Uterus (tissue), 4 donors: ENCODE measurements around the gene COL18A1. TPM values are rescaled to one million over a fixed set of nuclear protein-coding genes. Genes with fewer than 3 reads are reported as not detected.

ENCODE experiments used
- DNase-seq, 2 donors: peaks; one replicate each; pipeline ENCODE4 v3.0.0-alpha.2; 2019 to 2020
- H3K27ac ChIP-seq, 2 donors: fragments of 200-600 bp; sonication (generic); 1 replicate in 1 of 2; 2 replicates in 1 of 2; pipeline ENCODE4 v1.5.1; 2016 to 2018
- H3K27me3 ChIP-seq, 2 donors: fragments of 200-600 bp; sonication (generic); one replicate each; pipeline ENCODE4 v1.5.1; 2018 to 2019; ENCODE audit warnings: control low read depth in 1 of 2
- H3K36me3 ChIP-seq, 2 donors: fragments of 200-600 bp; sonication (generic); one replicate each; pipeline ENCODE4 v1.5.1; 2019; ENCODE audit warnings: control low read depth in 1 of 2
- H3K4me1 ChIP-seq, 2 donors: fragments of 200-600 bp; sonication (generic); one replicate each; pipeline ENCODE4 v1.5.1; 2018 to 2019; ENCODE audit warnings: control low read depth in 1 of 2
- H3K4me3 ChIP-seq, 2 donors: fragments of 200-600 bp; sonication (generic); 1 replicate in 1 of 2; 2 replicates in 1 of 2; pipeline ENCODE4 v1.5.1; 2018 to 2019; ENCODE audit warnings: mild to moderate bottlenecking in 1 of 2
- H3K9me3 ChIP-seq, 2 donors: fragments of 200-600 bp; sonication (generic); one replicate each; pipeline ENCODE4 v1.5.1; 2019; ENCODE audit warnings: control low read depth in 1 of 2
- POLR2A ChIP-seq, 2 donors: fragments of 450-650 bp; IDR thresholded peaks; one replicate each; pipeline ENCODE4 v1.6.1; 2016; ENCODE audit warnings: antibody characterized with exemption in 2 of 2, mild to moderate bottlenecking in 1 of 2, moderate library complexity in 1 of 2
- intact Hi-C: fragments of 100-400 bp; cut with DNase I; formaldehyde crosslinking; loops from one replicate; pipeline ENCODE4 v1.15.1; 2023; ENCODE audit warnings: low total_unique reads
- total RNA-seq, 4 donors: library from RNA; depleted of rRNA in 3 of 4; stranded (reverse); fragments of >200 nt in 3 of 4; gene quantifications; one replicate each; pipeline versions ENCODE4 v1.1.0 to v1.2.4, GENCODE V29; 2014 to 2023
- TF ChIP-seq, protein P1 (sequence below), 4 experiments: fragments of 200-600 bp in 2 of 4; fragments of 450-650 bp in 2 of 4; sonication (generic) in 2 of 4; IDR thresholded peaks; one replicate each; pipeline ENCODE4 v1.5.1; 2016 to 2019; ENCODE audit warnings: antibody characterized with exemption in 4 of 4, mild to moderate bottlenecking in 2 of 4, moderate library complexity in 1 of 4
- donor health status: DM: yes; HTN: yes; CAD: no.

Gene COL18A1
- total RNA-seq, 4 donors from 2014 or later = 73.0 to 223 (median 152) TPM

DNA sequence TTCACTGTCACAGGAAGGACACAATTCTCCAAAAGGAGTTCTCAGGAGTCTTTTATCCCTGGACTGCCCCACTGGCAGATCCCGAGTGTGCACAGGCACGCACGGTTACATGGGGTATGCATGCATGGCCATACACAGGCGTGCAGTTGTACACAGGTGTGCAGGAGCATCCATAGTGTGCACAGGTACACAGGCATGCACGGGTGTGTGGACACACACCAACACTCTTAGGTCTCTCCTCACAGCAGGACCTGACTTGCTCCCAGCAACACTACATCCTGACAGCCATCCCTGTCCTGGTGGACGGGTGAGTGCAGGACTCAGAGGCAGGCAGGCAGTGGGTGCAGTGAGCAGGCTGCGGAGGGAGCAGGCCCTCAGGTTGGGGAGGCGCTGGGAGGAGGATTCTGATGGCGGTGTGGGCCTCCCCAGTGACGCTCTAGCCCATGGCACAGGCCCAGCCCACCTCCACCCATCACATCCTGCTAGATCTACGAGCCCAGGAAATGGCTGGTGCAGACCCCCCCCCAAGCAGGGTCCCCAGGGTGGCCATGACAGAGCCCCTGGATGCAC lies 108.9 kb downstream of the COL18A1 start:
- intact Hi-C loops = no loop called here
- no peak overlapping the region for H3K27ac ChIP-seq
- no peak for TF ChIP-seq POLR2A (IDR thresholded peaks at IDR 0.05)
- TF ChIP-seq, protein P1, sequence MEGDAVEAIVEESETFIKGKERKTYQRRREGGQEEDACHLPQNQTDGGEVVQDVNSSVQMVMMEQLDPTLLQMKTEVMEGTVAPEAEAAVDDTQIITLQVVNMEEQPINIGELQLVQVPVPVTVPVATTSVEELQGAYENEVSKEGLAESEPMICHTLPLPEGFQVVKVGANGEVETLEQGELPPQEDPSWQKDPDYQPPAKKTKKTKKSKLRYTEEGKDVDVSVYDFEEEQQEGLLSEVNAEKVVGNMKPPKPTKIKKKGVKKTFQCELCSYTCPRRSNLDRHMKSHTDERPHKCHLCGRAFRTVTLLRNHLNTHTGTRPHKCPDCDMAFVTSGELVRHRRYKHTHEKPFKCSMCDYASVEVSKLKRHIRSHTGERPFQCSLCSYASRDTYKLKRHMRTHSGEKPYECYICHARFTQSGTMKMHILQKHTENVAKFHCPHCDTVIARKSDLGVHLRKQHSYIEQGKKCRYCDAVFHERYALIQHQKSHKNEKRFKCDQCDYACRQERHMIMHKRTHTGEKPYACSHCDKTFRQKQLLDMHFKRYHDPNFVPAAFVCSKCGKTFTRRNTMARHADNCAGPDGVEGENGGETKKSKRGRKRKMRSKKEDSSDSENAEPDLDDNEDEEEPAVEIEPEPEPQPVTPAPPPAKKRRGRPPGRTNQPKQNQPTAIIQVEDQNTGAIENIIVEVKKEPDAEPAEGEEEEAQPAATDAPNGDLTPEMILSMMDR (IDR thresholded peaks at IDR 0.05) = no peak
- DNase-seq = no peak
- H3K4me1 ChIP-seq = no peaks in the 10 kb centered on the region
- no peaks in the 10 kb centered on the region for H3K27me3 ChIP-seq
- no peaks in the 10 kb centered on the region for H3K9me3 ChIP-seq
- H3K4me3 ChIP-seq = no peak overlapping the region
- no peaks in the 10 kb centered on the region for H3K36me3 ChIP-seq

DNA sequence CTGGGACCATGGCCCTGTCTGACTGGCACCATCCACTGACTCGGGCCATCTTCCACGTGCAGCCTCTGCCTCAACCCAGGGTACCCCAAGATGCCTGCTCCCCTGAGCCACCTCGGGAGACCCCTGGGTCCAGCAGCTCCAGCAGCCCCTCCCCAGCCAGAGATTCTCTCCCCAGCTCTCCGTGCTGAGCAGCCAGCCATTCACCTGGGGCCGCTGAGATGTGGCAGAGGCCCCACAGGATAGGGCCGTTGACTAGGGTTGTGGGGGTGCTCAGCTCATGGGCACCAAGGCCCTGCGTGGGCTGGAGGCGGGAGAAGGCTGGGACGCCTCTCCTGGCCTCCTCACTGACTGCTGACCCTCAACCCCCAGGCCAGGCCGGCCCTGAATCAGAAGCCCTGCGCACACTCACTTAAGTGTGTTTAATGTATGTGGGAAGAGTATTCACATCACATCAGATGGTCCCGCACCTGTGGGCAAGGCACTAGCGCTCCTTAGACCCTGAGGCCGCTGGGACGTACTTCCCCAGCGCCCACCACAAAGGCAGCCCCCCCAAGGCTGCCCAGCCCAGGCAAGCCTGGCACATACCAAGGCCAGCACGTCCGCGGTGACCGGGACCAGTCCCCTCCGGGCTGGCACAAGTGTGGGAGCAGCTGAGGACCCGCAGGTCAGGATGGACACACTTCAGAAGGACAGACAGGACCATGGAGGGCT lies 109.5 kb downstream of the COL18A1 start:
- no peak overlapping the region for H3K4me3 ChIP-seq
- no peaks in the 10 kb centered on the region for H3K4me1 ChIP-seq
- no peak for DNase-seq
- intact Hi-C loops = no loop called here
- H3K36me3 ChIP-seq = no peaks in the 10 kb centered on the region
- TF ChIP-seq POLR2A (IDR thresholded peaks at IDR 0.05) = no peak
- TF ChIP-seq, protein P1 (IDR thresholded peaks at IDR 0.05) = no peak
- no peaks in the 10 kb centered on the region for H3K27me3 ChIP-seq
- H3K27ac ChIP-seq = no peak overlapping the region
- peaks cover 0 to 2% of the 10 kb centered on the region in 2 donors for H3K9me3 ChIP-seq

DNA sequence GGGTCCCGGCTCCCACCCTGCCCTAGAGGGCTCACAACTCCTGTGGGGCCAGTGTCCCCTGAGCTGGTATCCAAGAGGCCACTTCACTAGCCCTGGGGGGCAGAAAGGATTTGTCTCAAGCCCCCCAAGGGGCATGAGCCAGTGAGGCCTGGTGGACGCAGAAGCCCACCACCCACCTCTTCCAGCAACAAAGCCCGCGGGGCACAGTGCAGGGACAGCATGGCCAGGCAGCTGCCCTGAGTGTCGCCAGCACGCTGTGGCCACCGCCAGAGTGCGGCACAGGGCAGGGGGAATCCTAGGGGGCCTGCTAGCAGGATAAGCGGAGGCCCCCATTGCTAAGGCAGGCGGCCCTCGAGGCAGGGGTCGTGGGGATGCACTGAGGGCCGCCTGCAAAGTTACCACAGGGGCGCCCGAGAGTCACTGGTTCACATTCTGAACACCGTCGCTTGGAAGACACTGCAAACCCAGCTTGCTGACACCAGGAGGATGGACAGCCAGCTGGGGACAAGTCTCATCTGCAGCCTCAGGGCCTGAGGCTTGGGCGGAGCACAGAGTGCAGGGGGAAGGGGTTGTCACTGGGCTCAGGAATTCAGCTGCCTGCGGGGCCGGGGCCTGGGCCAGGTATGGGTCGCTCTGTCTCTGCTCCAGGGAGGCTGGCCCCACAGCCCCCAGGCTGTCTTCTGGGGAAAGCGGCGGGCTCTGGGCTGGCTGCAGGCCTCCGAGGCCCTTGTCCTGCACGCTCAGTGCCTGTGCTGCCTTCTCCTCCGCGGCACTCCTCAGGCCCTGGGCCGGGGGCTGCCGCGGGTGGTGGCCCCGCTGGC lies 110.5 kb downstream of the COL18A1 start:
- no peak overlapping the region for H3K27ac ChIP-seq
- intact Hi-C loops = no loop called here
- no peaks in the 10 kb centered on the region for H3K36me3 ChIP-seq
- no peak for TF ChIP-seq POLR2A (IDR thresholded peaks at IDR 0.05)
- TF ChIP-seq, protein P1 (IDR thresholded peaks at IDR 0.05) = no peak
- no peak for DNase-seq
- H3K4me1 ChIP-seq = no peaks in the 10 kb centered on the region
- H3K4me3 ChIP-seq = no peak overlapping the region
- H3K27me3 ChIP-seq = no peaks in the 10 kb centered on the region
- peaks cover 0 to 12% of the 10 kb centered on the region in 2 donors for H3K9me3 ChIP-seq

DNA sequence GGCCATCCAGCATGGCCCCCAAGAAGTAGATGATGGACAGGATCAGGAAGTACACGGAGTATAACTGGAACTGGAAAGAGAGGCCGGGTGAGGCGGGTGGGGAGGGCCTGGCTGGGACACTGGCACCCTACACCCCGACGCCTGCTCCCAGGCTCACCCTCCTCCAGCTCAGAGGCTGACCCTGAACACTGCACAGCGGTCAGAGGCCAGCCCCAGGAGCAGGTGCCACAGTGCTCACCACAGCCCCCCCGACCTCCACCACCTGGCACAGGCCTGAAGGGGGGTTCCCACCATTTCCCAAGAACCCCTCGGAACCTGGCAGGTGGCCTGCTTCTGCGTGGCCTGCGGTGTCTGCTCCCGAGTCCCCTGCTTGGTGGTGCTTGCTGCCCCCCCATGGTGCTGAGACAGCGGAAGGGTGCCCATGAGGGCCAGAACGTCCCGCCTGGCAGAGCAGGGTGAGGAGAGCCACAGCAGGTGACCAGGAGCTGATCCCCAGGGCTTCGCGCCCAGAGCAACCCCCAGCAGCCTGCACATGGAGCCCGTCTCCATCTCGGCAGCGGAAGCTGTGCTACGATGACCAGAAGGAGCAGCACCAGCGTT lies 111.2 kb downstream of the COL18A1 start:
- H3K4me1 ChIP-seq = no peaks in the 10 kb centered on the region
- no peak for TF ChIP-seq POLR2A (IDR thresholded peaks at IDR 0.05)
- TF ChIP-seq, protein P1 (IDR thresholded peaks at IDR 0.05) = no peak
- no peak for DNase-seq
- H3K9me3 ChIP-seq = peaks cover 0 to 17% of the 10 kb centered on the region in 2 donors
- H3K27me3 ChIP-seq = no peaks in the 10 kb centered on the region
- H3K27ac ChIP-seq = no peak overlapping the region
- intact Hi-C loops = no loop called here
- H3K4me3 ChIP-seq = no peak overlapping the region
- no peaks in the 10 kb centered on the region for H3K36me3 ChIP-seq
